A673 (cell line): ENCODE results near the gene CRYGN. TPM values are rescaled to one million over a fixed set of nuclear protein-coding genes. Genes with fewer than 3 reads are reported as not detected.

ENCODE experiments used
- BruUV-seq: library from RNA; stranded (reverse); fragments of 400-500 nt; replicated peaks from 2 replicates; lab custom pipeline; 2021; lab: Mats Ljungman, UMichigan
- CTCF ChIA-PET: fragments of 300-600 bp; sonication (Branson Sonifier 250); formaldehyde crosslinking; loops from one replicate; lab custom pipeline; 2022; ENCODE audit warnings: antibody characterized with exemption; lab: Charles Lee
- POLR2A ChIA-PET: fragments of 300-600 bp; sonication (Branson Sonifier 250); formaldehyde crosslinking; loops from one replicate; lab custom pipeline; 2022; ENCODE audit warnings: antibody characterized with exemption; ENCODE audit not compliant: low non-redundant PET; lab: Charles Lee
- DNase-seq: peaks from one replicate; pipeline ENCODE4 v3.0.0-alpha.2; 2015; ENCODE audit warnings: low spot score
- H3K27ac ChIP-seq: fragments of 200-600 bp; sonication (generic); 2 replicates; pipeline ENCODE4 v1.5.1; 2016; ENCODE audit warnings: mixed run types, low read depth, mild to moderate bottlenecking, mixed read lengths, antibody characterized with exemption, low read length; ENCODE audit not compliant: poor library complexity, severe bottlenecking
- H3K27me3 ChIP-seq: fragments of 200-600 bp; sonication (generic); replicated peaks from 2 replicates; pipeline ENCODE4 v1.6.1; 2017; ENCODE audit warnings: mixed run types, low read depth, mild to moderate bottlenecking, mixed read lengths, antibody characterized with exemption, low read length; ENCODE audit not compliant: insufficient read depth, poor library complexity
- H3K36me3 ChIP-seq: fragments of 200-600 bp; sonication (generic); 2 replicates; pipeline ENCODE4 v1.6.1; 2016; ENCODE audit warnings: mixed run types, mild to moderate bottlenecking, mixed read lengths, antibody characterized with exemption, low read length; ENCODE audit not compliant: insufficient read depth, poor library complexity, severe bottlenecking
- H3K4me1 ChIP-seq: fragments of 200-600 bp; sonication (generic); 2 replicates; pipeline ENCODE4 v1.6.1; 2017; ENCODE audit warnings: mixed run types, mild to moderate bottlenecking, mixed read lengths, antibody characterized with exemption, low read length; ENCODE audit not compliant: insufficient read depth, poor library complexity, severe bottlenecking
- H3K4me3 ChIP-seq: fragments of 200-600 bp; sonication (generic); 2 replicates; pipeline ENCODE4 v1.5.1; 2016; ENCODE audit warnings: low read depth, mixed run types, mild to moderate bottlenecking, mixed read lengths, low read length; ENCODE audit not compliant: poor library complexity, severe bottlenecking
- H3K9me3 ChIP-seq: fragments of 200-600 bp; sonication (generic); 2 replicates; pipeline ENCODE4 v1.6.1; 2016; ENCODE audit warnings: mixed run types, low read depth, mild to moderate bottlenecking, mixed read lengths, antibody characterized with exemption, low read length; ENCODE audit not compliant: poor library complexity, severe bottlenecking
- EZH2 ChIP-seq: fragments of 200-600 bp; sonication (generic); IDR thresholded peaks from 2 replicates; pipeline ENCODE4 v1.6.1; 2017; ENCODE audit warnings: borderline replicate concordance, low read depth, mild to moderate bottlenecking, mixed read lengths, antibody characterized with exemption, low read length; ENCODE audit not compliant: poor library complexity, severe bottlenecking
- intact Hi-C: fragments of 100-400 bp; cut with micrococcal nuclease; formaldehyde crosslinking; loops from one replicate; pipeline ENCODE4 v1.10.0; 2022; ENCODE audit not compliant: unreplicated experiment
- total RNA-seq: library from RNA; stranded (reverse); gene quantifications from 2 replicates; pipeline ENCODE4 v1.2.3, GENCODE V29; 2021
- TF ChIP-seq, protein P1 (sequence below): fragments of 300-800, 200-600 bp; sonication (generic); conservative IDR thresholded peaks from 2 replicates; pipeline ENCODE4 v1.5.1; 2017; ENCODE audit warnings: low read depth, mild to moderate bottlenecking, antibody characterized with exemption, low read length, moderate library complexity, mixed read lengths

CRYGN gene
- total RNA-seq, 1 experiment from 2014 or later = 0.13 TPM

DNA sequence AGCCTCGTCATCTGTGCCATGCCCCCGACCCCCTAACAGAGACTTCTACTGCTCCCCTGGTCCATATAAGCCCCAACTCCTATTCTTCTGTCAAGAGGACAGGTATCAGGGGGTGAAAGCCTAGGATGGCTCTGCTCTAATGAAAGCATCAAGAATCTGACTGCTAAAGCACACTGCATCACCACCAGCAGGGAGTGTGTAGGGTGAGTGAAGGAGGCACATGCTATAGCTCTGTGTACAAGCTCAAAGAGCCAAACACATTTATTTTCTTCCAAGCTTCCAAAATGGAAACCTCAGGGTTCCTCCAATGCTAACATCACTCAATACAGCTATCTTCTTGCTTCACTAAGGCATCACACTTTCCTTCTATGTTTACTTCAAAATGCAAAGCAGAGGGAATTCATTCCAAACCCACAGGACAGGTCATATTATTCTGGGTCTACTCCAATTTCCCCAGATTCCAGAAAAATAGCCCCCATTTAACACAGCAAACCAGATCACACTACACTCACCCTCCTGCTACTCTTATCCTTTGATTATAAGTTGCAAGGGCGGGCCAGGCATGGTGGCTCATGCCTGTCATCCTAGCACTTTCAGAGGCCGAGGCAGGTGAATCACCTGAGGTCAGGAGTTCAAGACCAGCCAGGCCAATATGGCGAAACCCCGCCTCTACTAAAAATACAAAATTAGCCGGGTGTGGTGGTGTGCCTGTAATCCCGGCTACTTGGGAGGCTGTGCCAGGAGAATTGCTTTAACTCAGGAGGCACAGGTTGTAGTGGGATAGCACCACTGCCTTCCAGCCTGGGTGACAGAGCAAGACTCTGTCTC is 43.2 kb upstream of the CRYGN start:
- TF ChIP-seq, protein P1, sequence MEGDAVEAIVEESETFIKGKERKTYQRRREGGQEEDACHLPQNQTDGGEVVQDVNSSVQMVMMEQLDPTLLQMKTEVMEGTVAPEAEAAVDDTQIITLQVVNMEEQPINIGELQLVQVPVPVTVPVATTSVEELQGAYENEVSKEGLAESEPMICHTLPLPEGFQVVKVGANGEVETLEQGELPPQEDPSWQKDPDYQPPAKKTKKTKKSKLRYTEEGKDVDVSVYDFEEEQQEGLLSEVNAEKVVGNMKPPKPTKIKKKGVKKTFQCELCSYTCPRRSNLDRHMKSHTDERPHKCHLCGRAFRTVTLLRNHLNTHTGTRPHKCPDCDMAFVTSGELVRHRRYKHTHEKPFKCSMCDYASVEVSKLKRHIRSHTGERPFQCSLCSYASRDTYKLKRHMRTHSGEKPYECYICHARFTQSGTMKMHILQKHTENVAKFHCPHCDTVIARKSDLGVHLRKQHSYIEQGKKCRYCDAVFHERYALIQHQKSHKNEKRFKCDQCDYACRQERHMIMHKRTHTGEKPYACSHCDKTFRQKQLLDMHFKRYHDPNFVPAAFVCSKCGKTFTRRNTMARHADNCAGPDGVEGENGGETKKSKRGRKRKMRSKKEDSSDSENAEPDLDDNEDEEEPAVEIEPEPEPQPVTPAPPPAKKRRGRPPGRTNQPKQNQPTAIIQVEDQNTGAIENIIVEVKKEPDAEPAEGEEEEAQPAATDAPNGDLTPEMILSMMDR = no peak
- no peak for TF ChIP-seq EZH2
- no peaks in the 10 kb centered on the region for H3K9me3 ChIP-seq
- H3K4me3 ChIP-seq = no peak overlapping the region
- no peaks in the 10 kb centered on the region for H3K4me1 ChIP-seq
- H3K27ac ChIP-seq = no peak overlapping the region
- intact Hi-C loops = no loop called here
- POLR2A ChIA-PET = no interaction called here
- no TSS peak for BruUV-seq
- no peak for DNase-seq
- H3K27me3 ChIP-seq = no peaks in the 10 kb centered on the region
- CTCF ChIA-PET = no interaction called here
- peaks cover 40% of the 10 kb centered on the region for H3K36me3 ChIP-seq

DNA sequence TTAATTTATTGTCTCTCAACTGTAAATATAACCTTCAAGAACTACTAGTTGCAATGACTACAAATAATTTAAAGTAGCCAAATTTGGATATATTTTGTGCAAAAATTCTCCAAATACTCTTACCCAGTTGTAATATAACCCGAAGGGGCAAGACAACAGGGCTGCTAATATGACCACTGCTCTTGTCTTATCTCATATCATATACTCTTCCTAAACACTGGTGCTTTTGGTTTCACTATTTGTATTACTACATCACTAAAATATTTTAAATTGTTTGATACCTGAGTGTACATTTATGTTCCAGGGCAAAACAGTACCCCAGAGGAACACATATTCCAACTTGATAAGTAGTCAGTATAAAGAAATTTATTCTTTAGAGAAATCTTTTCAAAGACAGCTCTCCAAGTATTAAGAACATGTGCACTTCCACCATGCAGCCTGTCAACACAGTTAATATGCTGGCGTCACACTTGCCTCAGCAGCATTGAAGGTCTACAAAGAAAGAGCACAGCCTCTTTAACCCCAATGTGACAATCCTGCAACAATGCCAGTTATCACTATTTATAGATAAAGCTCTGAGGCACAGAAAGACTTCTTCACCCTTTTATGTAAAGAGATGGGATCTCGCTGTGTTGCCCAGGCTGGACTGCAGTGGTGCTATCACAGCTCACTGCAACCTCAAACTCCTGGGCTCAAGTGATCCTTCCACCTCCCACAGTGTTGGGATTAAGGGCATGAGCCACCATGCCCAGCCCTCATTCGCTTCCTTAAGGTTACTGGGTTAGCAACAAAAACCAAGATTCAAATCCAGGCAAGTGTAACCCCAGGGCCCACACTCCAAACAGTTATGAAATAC is 41.9 kb upstream of the CRYGN start:
- CTCF ChIA-PET = no interaction called here
- intact Hi-C loops = no loop called here
- POLR2A ChIA-PET = no interaction called here
- no peak overlapping the region for H3K4me3 ChIP-seq
- TF ChIP-seq, protein P1 = no peak
- no peak for TF ChIP-seq EZH2
- no peaks in the 10 kb centered on the region for H3K9me3 ChIP-seq
- H3K4me1 ChIP-seq = no peaks in the 10 kb centered on the region
- no peaks in the 10 kb centered on the region for H3K27me3 ChIP-seq
- no peak for DNase-seq
- no peak overlapping the region for H3K27ac ChIP-seq
- BruUV-seq = no TSS peak
- H3K36me3 ChIP-seq = peaks cover 36% of the 10 kb centered on the region

DNA sequence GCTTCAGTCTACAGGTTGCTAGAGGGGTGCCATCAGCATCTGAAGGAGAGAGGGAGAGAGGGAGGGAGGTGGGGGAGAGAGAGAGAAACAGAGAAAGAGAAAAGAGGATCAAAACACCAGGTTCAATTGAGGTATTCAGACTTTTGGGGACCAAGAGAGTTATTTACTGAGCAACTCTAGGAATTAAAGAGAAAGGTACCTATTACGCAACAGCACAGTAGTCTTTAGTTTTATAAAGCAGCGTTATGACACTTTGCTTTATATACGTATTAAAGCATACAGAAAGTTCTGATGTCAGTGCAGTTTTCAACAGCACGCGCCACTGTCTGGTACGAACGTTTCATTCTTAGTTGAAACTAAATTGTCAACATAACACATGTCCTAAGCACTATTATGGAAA is 37.9 kb upstream of the CRYGN start:
- POLR2A ChIA-PET = no interaction called here
- BruUV-seq = no TSS peak

More for the DNA sequence above, 37.9 kb upstream of the CRYGN start:
- CTCF ChIA-PET = no interaction called here
- TF ChIP-seq EZH2 = no peak
- TF ChIP-seq, protein P1 = no peak
- intact Hi-C loops = no loop called here
- peaks cover 20% of the 10 kb centered on the region for H3K36me3 ChIP-seq
- no peaks in the 10 kb centered on the region for H3K27me3 ChIP-seq
- H3K27ac ChIP-seq = no peak overlapping the region
- H3K9me3 ChIP-seq = no peaks in the 10 kb centered on the region
- peaks cover under 1% of the 10 kb centered on the region for H3K4me1 ChIP-seq
- no peak overlapping the region for H3K4me3 ChIP-seq
- DNase-seq = no peak
